ENCODE measurements around the gene ABCA4. TPM values are rescaled to one million over a fixed set of nuclear protein-coding genes. Genes with fewer than 3 reads are reported as not detected.

The ABCA4 gene
- total and polyA plus RNA-seq, 4 donors = 0.49 to 31.5 (median 2.3) TPM

GRCh38 chr1:94125551-94126514, 4.9 kb upstream of the ABCA4 start:
- Histone ChIP-seq H3K9me3 (ENCODE audit: control insufficient read depth, insufficient read depth, low read length) (no peaks in the 10 kb centered on the region), H3K27ac (ENCODE audit: low read depth, low read length) (no peak overlapping the region), H3K36me3 (ENCODE audit: control insufficient read depth, insufficient read depth, low read length) (no peaks in the 10 kb centered on the region), H3K4me3 (ENCODE audit: low read depth, low read length) (no peak overlapping the region), H3K4me1 (ENCODE audit: control insufficient read depth, insufficient read depth, low read length) (no peaks in the 10 kb centered on the region), H3K27me3 (ENCODE audit: control insufficient read depth, insufficient read depth, low read length) (no peaks in the 10 kb centered on the region)
- DNase-seq (ENCODE audit: low read depth in 4 of 6, low spot score in 6 of 6) = no peak
- WGBS (ENCODE audit: insufficient coverage) = 44% methylated on average over 2 of the region's 6 CpGs

- WGBS (ENCODE audit: insufficient coverage) = no CpG with 5 or more reads among the region's 1 CpG
- Histone ChIP-seq H3K9me3 (ENCODE audit: control insufficient read depth, insufficient read depth, low read length) (no peaks in the 10 kb centered on the region), H3K27ac (ENCODE audit: low read depth, low read length) (no peak overlapping the region), H3K4me3 (ENCODE audit: low read depth, low read length) (no peak overlapping the region), H3K36me3 (ENCODE audit: control insufficient read depth, insufficient read depth, low read length) (no peaks in the 10 kb centered on the region), H3K27me3 (ENCODE audit: control insufficient read depth, insufficient read depth, low read length) (no peaks in the 10 kb centered on the region), H3K4me1 (ENCODE audit: control insufficient read depth, insufficient read depth, low read length) (peaks cover 5% of the 10 kb centered on the region)
- DNase-seq (ENCODE audit: low read depth in 4 of 6, low spot score in 6 of 6) = no peak
These were observed 3.6 kb upstream of the ABCA4 start for GRCh38 chr1:94124538-94124937.

GRCh38 chr1:94122201-94122970, 1.4 kb upstream of the ABCA4 start:
- no peaks in the 10 kb centered on the region for H3K36me3 ChIP-seq (ENCODE audit: control insufficient read depth, insufficient read depth, low read length)
- H3K4me3 ChIP-seq (ENCODE audit: low read depth, low read length) = no peak overlapping the region
- no peak for DNase-seq (ENCODE audit: low read depth in 4 of 6, low spot score in 6 of 6)
- H3K27ac ChIP-seq (ENCODE audit: low read depth, low read length) = no peak overlapping the region
- no peaks in the 10 kb centered on the region for H3K27me3 ChIP-seq (ENCODE audit: control insufficient read depth, insufficient read depth, low read length)
- peaks cover 19% of the 10 kb centered on the region for H3K4me1 ChIP-seq (ENCODE audit: control insufficient read depth, insufficient read depth, low read length)
- 86% methylated on average over 5 of the region's 5 CpGs for WGBS (ENCODE audit: insufficient coverage)
- no peaks in the 10 kb centered on the region for H3K9me3 ChIP-seq (ENCODE audit: control insufficient read depth, insufficient read depth, low read length)

- H3K27ac ChIP-seq (ENCODE audit: low read depth, low read length) = no peak overlapping the region
- no peak for DNase-seq (ENCODE audit: low read depth in 4 of 6, low spot score in 6 of 6)
- no peaks in the 10 kb centered on the region for H3K27me3 ChIP-seq (ENCODE audit: control insufficient read depth, insufficient read depth, low read length)
- H3K36me3 ChIP-seq (ENCODE audit: control insufficient read depth, insufficient read depth, low read length) = no peaks in the 10 kb centered on the region
- H3K4me3 ChIP-seq (ENCODE audit: low read depth, low read length) = no peak overlapping the region
- peaks cover 29% of the 10 kb centered on the region for H3K4me1 ChIP-seq (ENCODE audit: control insufficient read depth, insufficient read depth, low read length)
- 75% methylated on average over 7 of the region's 8 CpGs for WGBS (ENCODE audit: insufficient coverage)
- H3K9me3 ChIP-seq (ENCODE audit: control insufficient read depth, insufficient read depth, low read length) = no peaks in the 10 kb centered on the region
These were observed 468 bp upstream of the ABCA4 start for GRCh38 chr1:94121411-94121821.

- Histone ChIP-seq H3K36me3 (ENCODE audit: control insufficient read depth, insufficient read depth, low read length) (no peaks in the 10 kb centered on the region), H3K27ac (ENCODE audit: low read depth, low read length) (no peak overlapping the region), H3K4me3 (ENCODE audit: low read depth, low read length) (no peak overlapping the region), H3K27me3 (ENCODE audit: control insufficient read depth, insufficient read depth, low read length) (no peaks in the 10 kb centered on the region), H3K9me3 (ENCODE audit: control insufficient read depth, insufficient read depth, low read length) (no peaks in the 10 kb centered on the region), H3K4me1 (ENCODE audit: control insufficient read depth, insufficient read depth, low read length) (peaks cover 36% of the 10 kb centered on the region)
- 55% methylated on average over 7 of the region's 9 CpGs for WGBS (ENCODE audit: insufficient coverage)
- DNase-seq (ENCODE audit: low read depth in 4 of 6, low spot score in 6 of 6) = no peak
These were observed 412 bp downstream of the ABCA4 start for GRCh38 chr1:94120570-94120901.

- Histone ChIP-seq H3K4me3 (ENCODE audit: low read depth, low read length) (no peak overlapping the region), H3K27me3 (ENCODE audit: control insufficient read depth, insufficient read depth, low read length) (no peaks in the 10 kb centered on the region), H3K36me3 (ENCODE audit: control insufficient read depth, insufficient read depth, low read length) (no peaks in the 10 kb centered on the region), H3K4me1 (ENCODE audit: control insufficient read depth, insufficient read depth, low read length) (peaks cover 36% of the 10 kb centered on the region), H3K9me3 (ENCODE audit: control insufficient read depth, insufficient read depth, low read length) (no peaks in the 10 kb centered on the region), H3K27ac (ENCODE audit: low read depth, low read length) (no peak overlapping the region)
- WGBS (ENCODE audit: insufficient coverage) = 68% methylated on average over 8 of the region's 11 CpGs
- DNase-seq (ENCODE audit: low read depth in 4 of 6, low spot score in 6 of 6) = peak in 1 of 6 donors; percentile 59
These were observed 965 bp downstream of the ABCA4 start for GRCh38 chr1:94119796-94120569.

- Histone ChIP-seq H3K27me3 (ENCODE audit: control insufficient read depth, insufficient read depth, low read length) (no peaks in the 10 kb centered on the region), H3K9me3 (ENCODE audit: control insufficient read depth, insufficient read depth, low read length) (no peaks in the 10 kb centered on the region), H3K36me3 (ENCODE audit: control insufficient read depth, insufficient read depth, low read length) (no peaks in the 10 kb centered on the region), H3K4me1 (ENCODE audit: control insufficient read depth, insufficient read depth, low read length) (peaks cover 36% of the 10 kb centered on the region), H3K27ac (ENCODE audit: low read depth, low read length) (no peak overlapping the region), H3K4me3 (ENCODE audit: low read depth, low read length) (no peak overlapping the region)
- 81% methylated on average over 6 of the region's 6 CpGs for WGBS (ENCODE audit: insufficient coverage)
- DNase-seq (ENCODE audit: low read depth in 4 of 6, low spot score in 6 of 6) = no peak
These were observed 1.6 kb downstream of the ABCA4 start for GRCh38 chr1:94119306-94119705.

- Histone ChIP-seq H3K4me1 (ENCODE audit: control insufficient read depth, insufficient read depth, low read length) (peaks cover 36% of the 10 kb centered on the region), H3K27me3 (ENCODE audit: control insufficient read depth, insufficient read depth, low read length) (no peaks in the 10 kb centered on the region), H3K4me3 (ENCODE audit: low read depth, low read length) (no peak overlapping the region), H3K27ac (ENCODE audit: low read depth, low read length) (peak overlapping the region; percentile 6), H3K9me3 (ENCODE audit: control insufficient read depth, insufficient read depth, low read length) (no peaks in the 10 kb centered on the region), H3K36me3 (ENCODE audit: control insufficient read depth, insufficient read depth, low read length) (no peaks in the 10 kb centered on the region)
- no peak for DNase-seq (ENCODE audit: low read depth in 4 of 6, low spot score in 6 of 6)
- WGBS (ENCODE audit: insufficient coverage) = 83% methylated on average over 7 of the region's 7 CpGs
These were observed 2.5 kb downstream of the ABCA4 start for GRCh38 chr1:94118471-94118870.

- Histone ChIP-seq H3K36me3 (ENCODE audit: control insufficient read depth, insufficient read depth, low read length) (no peaks in the 10 kb centered on the region), H3K4me1 (ENCODE audit: control insufficient read depth, insufficient read depth, low read length) (peaks cover 36% of the 10 kb centered on the region)
- no peak for DNase-seq (ENCODE audit: low read depth in 4 of 6, low spot score in 6 of 6)
These were observed 2.9 kb downstream of the ABCA4 start for GRCh38 chr1:94118013-94118412.

More at GRCh38 chr1:94118013-94118412, 2.9 kb downstream of the ABCA4 start:
- H3K27ac ChIP-seq (ENCODE audit: low read depth, low read length) = peak overlapping the region; percentile 6
- WGBS (ENCODE audit: insufficient coverage) = 93% methylated on average over 3 of the region's 7 CpGs
- H3K9me3 ChIP-seq (ENCODE audit: control insufficient read depth, insufficient read depth, low read length) = no peaks in the 10 kb centered on the region
- H3K27me3 ChIP-seq (ENCODE audit: control insufficient read depth, insufficient read depth, low read length) = no peaks in the 10 kb centered on the region
- no peak overlapping the region for H3K4me3 ChIP-seq (ENCODE audit: low read depth, low read length)
